Heart left ventricle (tissue), 13 donors: Measurements from ENCODE around the gene MCU.

ENCODE experiments used
- CTCF ChIP-seq, 12 donors: fragments of 200-600 bp; sonication (generic) in 4 of 12; IDR thresholded peaks; one replicate each; pipeline versions ENCODE4 v1.5.0 to v1.8.0; 2018 to 2022; ENCODE audit warnings: antibody characterized with exemption in 12 of 12, mild to moderate bottlenecking in 5 of 12
- POLR2A ChIP-seq, 2 donors: fragments of 450-650 bp; IDR thresholded peaks; one replicate each; pipeline ENCODE4 v1.6.1; 2017; ENCODE audit warnings: antibody characterized with exemption in 2 of 2, mild to moderate bottlenecking in 2 of 2, moderate library complexity in 2 of 2
- donor health status: ischemic (EF 13 %, LVEDD 7.1; RV severe dilation, severe dysfunction).
- donor health status: DM: no; HTN: yes; CAD: no.
- donor health status: DM: no; HTN: no; CAD: no.
- donor health status: ischemic (EF 25% LVEDD 6.9; RV normal size, moderate dysfunction).
- donor health status: ischemic (EF 25% LVEDD 5.7; RV mildly dilated, moderate dysfunction).
- donor health status: ischemic (EF 35%, LVEDD 5.7; RV mildly dilated, moderate dysfunction).
- donor health status: nonischemic (EF 11% LVEDD 7.7; RV severe dilation, severe dysfunction).
- donor health status: DM: yes; HTN: yes; CAD: no.
- donor health status: PGD.
- donor health status: ischemic (EF 29% LVEDD 5.4; RV normal size, mild dysfunction).
- donor health status: nonischemic (EF 23%, LVEDD 6.1; RV moderate dilation, normal function).

DNA sequence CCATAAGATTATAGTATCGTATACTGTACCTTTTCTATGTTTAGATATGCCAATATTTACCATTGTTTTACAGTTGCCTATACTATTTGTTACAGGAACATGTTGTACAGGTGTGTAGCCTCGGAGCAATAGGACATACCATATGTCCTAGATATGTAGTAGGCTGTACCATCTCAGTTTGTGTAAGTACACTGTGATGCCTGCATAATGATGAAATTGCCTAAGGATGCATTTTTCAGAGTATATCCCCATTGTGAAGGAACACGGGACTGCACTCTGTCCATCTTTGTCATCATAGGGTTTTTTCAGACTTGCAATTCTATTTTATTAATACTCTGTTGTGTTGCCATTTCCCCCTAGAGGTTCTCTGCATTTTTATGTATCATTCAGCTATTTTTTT, 50.1 kb downstream of the MCU start:
- no peak for TF ChIP-seq CTCF (IDR thresholded peaks at IDR 0.05)
- no peak for TF ChIP-seq POLR2A (IDR thresholded peaks at IDR 0.05)
